HepG2 (cell line): Measurements from ENCODE around the gene RBM12. TPM values are rescaled to one million over a fixed set of nuclear protein-coding genes. Genes with fewer than 3 reads are reported as not detected.

Source experiments
- EP300 ChIP-seq, 3 experiments: sonication (generic) in 1 of 3; formaldehyde crosslinking in 1 of 3; IDR thresholded peaks; 2 replicates each; pipeline versions ENCODE4 v1.5.1 to v1.6.1; 2011 to 2020; ENCODE audit warnings: low read depth in 2 of 3, low read length in 2 of 3, borderline replicate concordance in 1 of 3, improper control_type of control experiment in 1 of 3, mild to moderate bottlenecking in 1 of 3, missing genetic modification reagents in 1 of 3, moderate library complexity in 1 of 3
- MAF1 ChIP-seq: sonication (generic); formaldehyde crosslinking; IDR thresholded peaks from 2 replicates; pipeline ENCODE4 v1.5.0; 2020; ENCODE audit warnings: missing genetic modification reagents, borderline replicate concordance
- NR2F2 ChIP-seq: IDR thresholded peaks from 2 replicates; pipeline ENCODE4 v1.6.1; 2012; ENCODE audit warnings: low read depth, inconsistent platforms, borderline replicate concordance
- PAX8 ChIP-seq: sonication (generic); formaldehyde crosslinking; IDR thresholded peaks from 2 replicates; pipeline ENCODE4 v1.8.0; 2022; ENCODE audit warnings: mild to moderate bottlenecking, missing genetic modification reagents, borderline replicate concordance
- PHF20 ChIP-seq: sonication (generic); formaldehyde crosslinking; IDR thresholded peaks from 2 replicates; pipeline ENCODE4 v1.5.0; 2020; ENCODE audit warnings: mild to moderate bottlenecking, missing genetic modification reagents
- PLRG1 ChIP-seq: fragments of 450-650 bp; conservative IDR thresholded peaks from 2 replicates; pipeline ENCODE4 v1.6.1; 2016
- POGZ ChIP-seq: sonication (generic); formaldehyde crosslinking; IDR thresholded peaks from 2 replicates; pipeline ENCODE4 v1.4.0; 2020; ENCODE audit warnings: mild to moderate bottlenecking, missing genetic modification reagents
- RFX3 ChIP-seq: IDR thresholded peaks from 2 replicates; pipeline ENCODE4 v1.6.1; 2016; ENCODE audit warnings: missing biosample characterization, missing genetic modification reagents
- RORA ChIP-seq: sonication (generic); formaldehyde crosslinking; IDR thresholded peaks from 2 replicates; pipeline ENCODE4 v1.5.0; 2020; ENCODE audit warnings: mild to moderate bottlenecking, missing genetic modification reagents, moderate library complexity
- SAFB2 ChIP-seq: sonication (generic); formaldehyde crosslinking; IDR thresholded peaks from 2 replicates; pipeline ENCODE4 v1.5.1; 2020; ENCODE audit warnings: missing genetic modification reagents, low read depth, mild to moderate bottlenecking, borderline replicate concordance
- SP2 ChIP-seq: sonication (generic); formaldehyde crosslinking; IDR thresholded peaks from 2 replicates; pipeline ENCODE4 v1.5.1; 2020; ENCODE audit warnings: mild to moderate bottlenecking, missing genetic modification reagents
- SRSF9 ChIP-seq: fragments of 200-400 bp; formaldehyde crosslinking; IDR thresholded peaks from 2 replicates; pipeline ENCODE4 v1.6.1; 2018; ENCODE audit warnings: borderline replicate concordance, mild to moderate bottlenecking, low read depth, low read length; ENCODE audit not compliant: insufficient read depth, poor library complexity, severe bottlenecking
- TMF1 ChIP-seq: sonication (generic); formaldehyde crosslinking; IDR thresholded peaks from 2 replicates; pipeline ENCODE4 v1.8.1; 2022; ENCODE audit warnings: low read depth, missing genetic modification reagents
- ZEB1 ChIP-seq: IDR thresholded peaks from 2 replicates; pipeline ENCODE4 v1.6.1; 2012; ENCODE audit warnings: mild to moderate bottlenecking, low read depth, inconsistent platforms; ENCODE audit not compliant: insufficient replicate concordance
- ZNF260 ChIP-seq: sonication (generic); formaldehyde crosslinking; IDR thresholded peaks from 2 replicates; pipeline ENCODE4 v1.4.0; 2020; ENCODE audit warnings: missing genetic modification reagents, low read depth, mild to moderate bottlenecking, borderline replicate concordance
- ZNF652 ChIP-seq: IDR thresholded peaks from 2 replicates; pipeline ENCODE4 v1.6.1; 2016; ENCODE audit warnings: low read depth, borderline replicate concordance
- ZNF7 ChIP-seq: IDR thresholded peaks from 2 replicates; pipeline ENCODE4 v1.6.1; 2016; ENCODE audit warnings: missing biosample characterization, missing genetic modification reagents
- ZNF747 ChIP-seq: sonication (generic); formaldehyde crosslinking; IDR thresholded peaks from 2 replicates; pipeline ENCODE4 v1.8.1; 2023; ENCODE audit warnings: missing genetic modification reagents, mild to moderate bottlenecking, borderline replicate concordance
- ZSCAN20 ChIP-seq: sonication (generic); formaldehyde crosslinking; IDR thresholded peaks from 2 replicates; pipeline ENCODE4 v1.4.0; 2020; ENCODE audit warnings: missing genetic modification reagents, mild to moderate bottlenecking, borderline replicate concordance
- polyA plus RNA-seq, 8 experiments: library from polyadenylated mRNA; depleted of rRNA in 3 of 8; stranded (reverse) in 7 of 8; unstranded in 1 of 8; fragments of >200 nt; fragmentation: Illumina TruSeq in 4 of 8; extraction: Trizol in 4 of 8; gene quantifications; 2 replicates each; pipeline versions ENCODE4 v1.2.1 to v1.2.3, GENCODE V29; 2011 to 2016; ENCODE audit warnings: low read depth in 4 of 8, missing spikeins in 1 of 8, mixed read lengths in 1 of 8; ENCODE audit not compliant: insufficient read depth in 1 of 8
- total RNA-seq, 5 experiments: library from RNA; depleted of rRNA; stranded (reverse); fragments of >200 nt; fragmentation: Illumina TruSeq; extraction: Trizol; gene quantifications; 2 replicates each; pipeline ENCODE4 v1.2.3, GENCODE V29; 2016; ENCODE audit warnings: low read depth in 1 of 5
- TF ChIP-seq, protein P1 (sequence below), 2 experiments: IDR thresholded peaks; 2 replicates each; pipeline ENCODE4 v1.6.1; 2011 to 2012; ENCODE audit warnings: low read length in 2 of 2, borderline replicate concordance in 1 of 2, low read depth in 1 of 2, mild to moderate bottlenecking in 1 of 2, moderate library complexity in 1 of 2

The RBM12 gene
- total and polyA plus RNA-seq, 2 of the 13 experiments (the other 11 are each of a cell fraction or from before 2014, with no cell fraction given) = 97.9 to 104 TPM

DNA sequence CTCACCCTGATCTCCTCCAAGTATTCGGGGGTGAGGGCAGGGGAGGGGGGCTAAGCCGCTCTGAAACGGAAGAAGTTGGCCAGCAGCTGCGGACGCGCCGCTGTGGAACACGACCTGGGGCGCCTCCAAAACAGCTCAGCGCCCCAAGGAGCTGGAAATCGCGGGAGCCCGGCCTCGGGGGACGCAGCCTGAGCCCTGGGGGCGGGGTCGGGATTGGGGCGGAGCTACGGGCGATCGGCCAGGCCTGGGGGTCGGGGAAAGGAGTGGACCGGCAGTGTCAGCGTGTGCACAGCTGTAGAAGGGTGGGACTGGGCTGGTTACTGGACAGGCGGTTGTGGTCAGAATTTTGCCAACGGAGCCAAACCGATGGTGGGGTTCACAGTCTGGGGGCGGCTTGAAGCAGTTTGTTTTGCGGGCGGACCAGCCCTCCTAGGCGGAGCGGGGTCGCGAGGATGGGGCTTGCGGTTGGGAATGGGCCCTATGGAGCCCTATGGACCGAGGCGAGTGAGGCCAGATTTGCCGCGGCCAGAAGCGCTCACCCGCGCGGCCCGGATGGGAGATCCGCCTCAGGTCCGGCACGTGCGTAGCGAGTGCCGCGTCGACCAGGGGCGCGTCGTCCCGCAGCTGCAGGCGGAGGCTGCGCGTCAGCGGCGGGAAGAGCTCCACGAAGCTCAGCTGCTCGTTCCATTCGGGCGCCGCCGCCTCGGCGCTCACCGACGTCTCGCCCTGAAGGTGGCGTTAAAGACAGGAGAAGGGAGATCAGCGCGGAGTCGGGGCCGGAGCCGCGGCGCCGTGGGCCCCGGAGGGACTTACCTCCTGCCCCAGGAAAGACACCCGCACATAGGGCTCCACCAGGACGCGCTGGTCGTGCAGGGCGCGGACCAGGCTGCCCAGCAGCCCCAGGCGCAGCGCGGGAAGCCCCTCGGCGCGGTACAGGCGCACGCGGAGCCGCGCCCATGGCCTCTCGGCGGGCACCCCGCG, 63.4 kb downstream of the RBM12 start (continued):
- TF ChIP-seq EP300 (IDR thresholded peaks at IDR 0.05; ENCODE audit: low read depth in 2 of 2, low read length in 2 of 2) (no peak), EP300 (CRISPR knock-in tag; IDR thresholded peaks at IDR 0.05; ENCODE audit: borderline replicate concordance) (no peak), MAF1 (no peak), ZNF260 (CRISPR knock-in tag) (no peak), ZEB1 (no peak), SRSF9 (no peak), PLRG1 (no peak), SAFB2 (CRISPR knock-in tag) (no peak), ZNF747 (CRISPR knock-in tag) (no peak), POGZ (CRISPR knock-in tag) (peak; percentile 68), NR2F2 (no peak), RFX3 (CRISPR knock-in tag) (no peak), SP2 (CRISPR knock-in tag) (no peak), TMF1 (CRISPR knock-in tag) (no peak), ZSCAN20 (CRISPR knock-in tag) (no peak), PHF20 (CRISPR knock-in tag) (no peak), ZNF652 (CRISPR knock-in tag) (no peak), RORA (no peak), PAX8 (CRISPR knock-in tag) (no peak), ZNF7 (CRISPR knock-in tag) (no peak)
- TF ChIP-seq, protein P1, sequence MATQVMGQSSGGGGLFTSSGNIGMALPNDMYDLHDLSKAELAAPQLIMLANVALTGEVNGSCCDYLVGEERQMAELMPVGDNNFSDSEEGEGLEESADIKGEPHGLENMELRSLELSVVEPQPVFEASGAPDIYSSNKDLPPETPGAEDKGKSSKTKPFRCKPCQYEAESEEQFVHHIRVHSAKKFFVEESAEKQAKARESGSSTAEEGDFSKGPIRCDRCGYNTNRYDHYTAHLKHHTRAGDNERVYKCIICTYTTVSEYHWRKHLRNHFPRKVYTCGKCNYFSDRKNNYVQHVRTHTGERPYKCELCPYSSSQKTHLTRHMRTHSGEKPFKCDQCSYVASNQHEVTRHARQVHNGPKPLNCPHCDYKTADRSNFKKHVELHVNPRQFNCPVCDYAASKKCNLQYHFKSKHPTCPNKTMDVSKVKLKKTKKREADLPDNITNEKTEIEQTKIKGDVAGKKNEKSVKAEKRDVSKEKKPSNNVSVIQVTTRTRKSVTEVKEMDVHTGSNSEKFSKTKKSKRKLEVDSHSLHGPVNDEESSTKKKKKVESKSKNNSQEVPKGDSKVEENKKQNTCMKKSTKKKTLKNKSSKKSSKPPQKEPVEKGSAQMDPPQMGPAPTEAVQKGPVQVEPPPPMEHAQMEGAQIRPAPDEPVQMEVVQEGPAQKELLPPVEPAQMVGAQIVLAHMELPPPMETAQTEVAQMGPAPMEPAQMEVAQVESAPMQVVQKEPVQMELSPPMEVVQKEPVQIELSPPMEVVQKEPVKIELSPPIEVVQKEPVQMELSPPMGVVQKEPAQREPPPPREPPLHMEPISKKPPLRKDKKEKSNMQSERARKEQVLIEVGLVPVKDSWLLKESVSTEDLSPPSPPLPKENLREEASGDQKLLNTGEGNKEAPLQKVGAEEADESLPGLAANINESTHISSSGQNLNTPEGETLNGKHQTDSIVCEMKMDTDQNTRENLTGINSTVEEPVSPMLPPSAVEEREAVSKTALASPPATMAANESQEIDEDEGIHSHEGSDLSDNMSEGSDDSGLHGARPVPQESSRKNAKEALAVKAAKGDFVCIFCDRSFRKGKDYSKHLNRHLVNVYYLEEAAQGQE (IDR thresholded peaks at IDR 0.05; ENCODE audit: borderline replicate concordance in 1 of 2, low read depth in 1 of 2, low read length in 2 of 2) = no peak
